HG02943 (cell line): ENCODE results near the gene STN1.

ENCODE experiments used
- ATAC-seq: cut with Tn5 transposase; IDR thresholded peaks from one replicate; pipeline ENCODE4 v1.9.1; 2021; ENCODE audit warnings: mild to moderate bottlenecking, low read depth, moderate library complexity; ENCODE audit not compliant: unreplicated experiment

Gene STN1

DNA sequence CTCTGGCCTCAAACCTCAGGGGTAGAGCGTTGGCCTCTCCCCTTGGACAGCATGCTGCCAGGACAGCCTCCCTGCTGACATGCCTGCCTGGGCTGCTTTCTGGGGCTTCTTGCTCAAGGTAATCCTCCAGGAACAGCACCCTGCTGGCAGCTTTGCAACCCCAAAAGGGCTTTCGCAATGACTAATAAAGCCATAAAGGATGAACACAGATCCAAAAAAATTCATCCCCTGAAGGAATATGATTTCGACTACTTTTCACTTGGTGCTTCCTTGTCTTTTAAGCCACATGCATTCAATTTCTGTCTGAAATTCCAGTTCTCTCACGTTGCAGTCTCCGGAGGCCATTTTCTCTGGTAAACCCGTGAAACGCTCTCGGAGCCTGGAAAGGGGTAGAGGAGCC, 47.5 kb downstream of the STN1 start:
- ATAC-seq, result no peak

DNA sequence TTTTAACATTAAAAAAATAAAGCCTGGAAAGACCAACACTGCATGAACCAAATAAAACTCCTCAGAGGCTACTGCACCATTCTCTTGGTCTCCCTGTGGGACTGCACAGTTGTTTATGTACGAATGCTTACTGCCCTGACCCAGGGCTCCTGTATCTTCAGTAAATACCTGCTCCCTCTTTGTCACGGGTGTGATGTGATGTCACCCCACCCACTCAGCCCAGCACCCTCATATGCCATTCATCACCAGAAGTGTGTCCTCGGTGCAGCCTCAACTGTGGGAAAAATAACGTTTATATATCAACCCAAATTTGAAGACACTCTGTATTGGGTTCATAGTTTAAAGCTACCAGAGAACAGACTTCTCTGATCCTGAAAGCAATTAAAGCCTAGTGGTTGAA, 48.6 kb downstream of the STN1 start:
- no peak for ATAC-seq

DNA sequence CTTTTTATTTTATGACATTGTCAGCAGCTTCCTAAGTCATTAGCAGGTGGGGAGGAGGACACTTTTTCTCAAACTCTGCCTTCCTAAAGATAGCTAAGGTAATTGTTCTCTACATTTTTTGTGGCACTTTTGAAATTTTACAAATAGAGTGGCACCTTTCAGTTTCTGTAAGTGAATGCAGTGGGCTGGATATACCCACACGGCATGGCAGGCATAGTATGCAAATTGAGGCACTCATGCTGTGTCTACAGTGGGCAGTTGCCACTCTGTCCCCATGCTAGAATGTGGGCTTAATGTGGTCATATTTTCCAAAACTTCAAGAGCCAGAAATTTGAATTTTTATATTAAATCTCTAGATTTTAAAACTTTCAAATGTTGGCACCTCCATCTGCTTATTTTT, 49.8 kb downstream of the STN1 start:
- no peak for ATAC-seq

DNA sequence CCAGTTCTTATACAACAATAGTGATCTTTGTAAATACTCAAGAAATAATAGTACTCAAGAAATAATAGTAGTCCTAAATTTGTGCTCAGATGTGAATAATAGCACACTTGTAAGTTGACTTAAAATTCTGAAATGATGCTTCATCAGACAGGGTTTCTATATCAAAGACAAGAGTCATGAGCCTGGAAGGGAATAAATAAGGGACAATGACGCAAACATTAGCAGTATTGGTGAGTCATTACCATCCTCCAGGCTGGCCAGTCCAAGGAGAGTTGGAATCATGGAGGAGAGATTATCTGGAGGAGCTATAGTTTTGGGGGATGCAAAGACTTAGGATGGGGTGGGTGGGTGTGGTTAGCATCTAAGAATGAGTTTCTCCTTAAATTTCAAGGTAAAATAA, 56.5 kb downstream of the STN1 start:
- ATAC-seq, result no peak

DNA sequence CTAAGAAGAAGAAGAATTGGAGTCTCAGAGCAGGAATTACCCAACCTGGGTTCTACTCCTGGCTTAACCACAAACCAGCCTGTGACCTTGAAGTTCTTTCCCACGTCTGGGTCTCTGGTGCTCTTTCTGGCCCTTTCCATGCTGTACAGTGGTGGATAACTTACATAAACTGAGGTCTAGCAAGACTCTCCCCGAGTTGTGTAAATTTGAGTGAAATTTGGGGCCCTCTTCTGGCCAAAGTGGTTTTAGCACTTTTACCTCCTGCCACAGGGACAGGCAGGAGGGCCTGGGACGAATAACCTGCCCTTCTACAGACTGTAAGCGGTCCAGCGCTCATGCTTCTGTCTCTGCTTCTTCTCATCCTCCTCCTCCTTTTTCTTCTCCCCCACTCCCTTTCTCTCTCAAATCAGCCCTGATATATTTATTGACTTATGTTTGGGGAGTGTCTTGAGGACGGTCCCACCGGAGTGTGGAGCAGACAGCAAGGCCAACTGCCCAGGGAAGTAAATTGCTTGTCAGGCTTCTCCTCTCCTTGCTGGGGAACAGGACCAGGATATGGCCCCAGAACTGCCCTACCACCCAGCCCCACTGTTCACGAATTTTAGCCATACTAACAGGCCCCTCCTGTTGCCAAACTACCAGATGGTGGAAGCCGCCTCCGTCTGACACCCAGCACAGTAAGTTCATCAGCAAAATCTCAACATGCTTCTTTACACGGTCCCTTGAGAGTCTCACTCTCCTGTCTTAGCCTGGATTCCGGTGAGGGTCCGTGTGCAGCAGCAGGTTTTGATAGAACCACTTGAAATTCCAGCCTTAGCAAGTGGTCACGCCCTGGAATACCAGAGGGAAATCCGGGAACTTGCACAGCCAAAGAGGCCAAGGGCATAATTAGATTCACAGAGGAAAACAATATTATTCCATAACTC, 58.6 kb downstream of the STN1 start:
- ATAC-seq, result no peak

DNA sequence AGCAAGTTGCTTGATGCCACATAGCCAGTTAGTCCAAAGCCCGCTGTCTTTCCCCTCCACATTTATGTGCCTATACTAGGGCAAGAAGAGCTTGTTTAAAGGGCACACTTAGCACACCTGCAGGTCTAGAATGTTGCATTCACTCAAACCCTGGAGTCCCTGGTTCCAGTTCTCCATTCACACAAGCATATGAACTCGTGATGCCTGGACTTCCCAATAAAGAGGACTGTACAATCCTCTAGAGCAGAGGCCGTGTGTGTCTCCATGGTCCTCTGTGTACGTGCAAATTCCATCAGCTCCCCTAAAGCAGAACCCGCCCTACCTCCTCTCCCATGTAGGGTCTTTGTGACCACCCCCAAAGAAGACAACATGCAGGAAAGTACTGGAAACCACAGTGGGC, 59.6 kb downstream of the STN1 start:
- ATAC-seq, result no peak

DNA sequence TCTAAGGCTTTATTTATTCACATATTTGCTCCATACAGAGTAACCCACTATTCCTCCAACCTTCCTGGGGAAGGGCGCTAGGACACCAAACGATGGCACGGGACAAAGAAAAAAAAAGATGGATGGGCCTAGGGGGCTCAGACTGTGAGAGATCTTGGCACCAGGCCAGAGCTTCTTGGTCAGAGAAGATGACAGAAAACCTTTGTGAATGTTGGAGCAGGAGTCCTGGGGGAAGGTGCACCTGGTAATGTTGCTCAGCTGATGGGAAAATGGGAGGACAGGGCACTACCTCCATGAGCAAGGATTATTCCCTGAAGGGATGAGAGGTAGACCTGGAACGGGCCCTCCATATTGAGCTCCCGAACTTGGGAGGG, 61.2 kb downstream of the STN1 start:
- ATAC-seq, result no peak

DNA sequence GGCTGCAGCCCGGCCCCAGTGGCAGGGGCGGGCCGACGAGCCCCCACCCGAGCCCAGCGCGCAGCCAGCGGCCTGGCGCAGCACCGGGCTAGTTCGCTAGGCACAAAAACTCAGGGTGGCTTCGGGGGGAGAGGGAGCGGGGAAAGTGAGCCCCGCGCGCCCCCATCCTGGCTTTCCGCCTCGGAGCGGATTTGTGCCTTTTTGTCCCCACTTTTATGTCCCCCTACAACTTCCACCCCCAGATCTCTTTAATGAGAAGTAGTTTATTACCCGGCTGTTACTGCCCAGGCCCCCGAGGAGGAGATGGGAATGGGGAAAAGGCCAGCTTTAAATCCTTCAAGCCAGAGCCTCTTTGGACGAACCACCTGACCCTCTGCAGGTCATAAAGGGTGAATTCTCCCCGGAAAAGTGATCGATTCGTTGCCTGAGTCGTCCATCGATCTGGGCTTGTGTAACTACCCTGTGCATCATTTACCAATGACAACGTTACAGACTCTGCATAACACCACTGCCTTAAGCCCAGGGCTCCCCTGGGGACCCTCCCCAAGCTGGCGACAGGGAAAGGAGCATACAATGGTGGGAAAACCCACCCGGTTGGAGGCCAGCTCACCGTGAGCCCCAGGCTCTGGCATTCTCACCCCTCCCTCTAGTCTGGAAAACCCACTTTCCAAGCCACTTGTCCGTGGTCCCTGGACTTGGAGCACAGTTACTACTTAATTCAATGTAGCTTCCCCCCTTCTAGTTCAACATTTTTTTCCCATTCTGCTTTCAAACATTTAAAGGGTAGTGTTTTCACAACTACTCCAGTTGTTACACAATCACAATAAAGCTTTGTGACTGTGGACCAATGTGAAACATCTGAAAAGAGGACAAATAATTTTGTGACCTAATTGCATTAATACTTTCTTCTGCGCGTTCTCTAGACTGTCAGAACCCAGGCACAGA, 61.9 kb downstream of the STN1 start:
- ATAC-seq, result no peak

DNA sequence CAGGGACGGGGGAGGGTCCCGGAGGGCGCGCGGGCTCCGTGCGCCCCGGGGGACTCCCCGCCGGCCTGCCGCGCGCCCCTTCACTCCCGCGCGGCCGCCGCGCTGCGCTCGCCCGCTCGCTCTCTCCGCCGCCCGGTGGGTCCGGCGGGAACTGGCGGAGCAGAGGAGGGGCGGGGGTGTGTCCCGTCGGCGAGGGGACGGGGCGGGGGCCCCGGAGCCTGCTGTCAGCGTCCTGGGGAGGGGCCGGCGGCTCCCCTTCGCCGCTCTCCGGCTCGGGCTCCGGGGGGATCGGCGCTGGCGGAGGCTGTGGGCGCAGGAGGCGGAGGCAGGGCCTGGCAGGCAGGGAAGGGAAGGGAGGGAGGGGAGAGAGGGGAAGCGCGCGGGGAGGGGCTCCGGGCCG, 62.6 kb downstream of the STN1 start, which contains the start of gene SH3PXD2A:
SH3PXD2A (minus strand) TSS at position 153 of the 400 bp plus-strand sequence. CDS start 310 bp downstream, outside the sequence.
- no peak for ATAC-seq

DNA sequence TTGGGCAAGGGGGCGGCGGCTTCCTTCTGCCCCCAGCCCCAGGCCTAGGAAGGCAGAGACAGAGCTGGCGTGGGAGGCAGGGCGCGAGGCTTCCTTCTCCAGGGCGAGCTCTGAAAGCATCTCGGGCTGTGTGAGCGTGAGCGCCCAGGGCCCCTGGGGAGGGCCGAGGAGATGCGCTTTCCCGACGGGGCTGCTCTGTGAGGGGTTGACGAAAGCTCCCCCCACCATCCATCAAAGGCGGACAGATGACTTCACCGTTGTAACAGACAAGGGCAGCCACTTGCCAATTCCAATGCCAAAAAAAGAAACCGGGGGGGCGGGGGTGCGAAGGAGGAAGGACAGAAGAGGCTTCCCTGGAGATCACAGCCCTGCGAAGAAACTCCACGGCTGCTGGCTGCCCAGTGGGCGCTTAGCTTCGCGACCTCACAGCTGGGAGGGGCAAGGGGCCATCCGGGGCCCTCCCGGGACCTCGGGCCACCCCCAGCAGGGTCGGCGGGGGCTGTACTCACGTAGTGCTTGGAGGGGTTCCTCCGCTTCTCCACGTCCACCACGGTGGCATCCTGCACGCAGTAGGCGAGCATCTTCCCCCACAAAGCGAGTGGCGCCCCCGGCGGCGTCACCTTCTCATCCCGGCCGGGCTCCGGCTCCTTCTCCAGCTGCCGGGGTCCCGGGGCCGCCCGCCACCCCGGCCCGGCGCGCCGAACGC, 63.1 kb downstream of the STN1 start:
- no peak for ATAC-seq

DNA sequence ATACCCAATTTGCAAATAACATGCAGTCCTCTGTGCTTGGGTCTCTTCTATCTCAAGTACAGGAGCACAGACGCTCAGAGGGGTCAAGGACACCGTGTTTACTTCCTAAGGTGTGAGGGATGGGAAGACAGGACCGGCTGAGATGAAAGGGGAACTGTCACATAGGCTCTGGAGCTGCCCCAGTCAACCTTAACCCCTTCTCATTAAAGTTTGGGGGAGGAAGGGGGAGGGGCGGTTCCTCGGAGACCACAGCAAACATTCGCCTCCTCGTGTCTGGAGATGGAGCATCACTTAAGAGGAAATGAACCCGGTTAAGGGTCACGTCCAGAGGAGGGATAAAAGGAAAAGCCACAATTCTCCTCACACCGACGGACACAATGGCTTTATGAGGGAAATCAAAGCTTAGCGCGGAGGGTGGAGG, 63.7 kb downstream of the STN1 start:
- ATAC-seq, result no peak

DNA sequence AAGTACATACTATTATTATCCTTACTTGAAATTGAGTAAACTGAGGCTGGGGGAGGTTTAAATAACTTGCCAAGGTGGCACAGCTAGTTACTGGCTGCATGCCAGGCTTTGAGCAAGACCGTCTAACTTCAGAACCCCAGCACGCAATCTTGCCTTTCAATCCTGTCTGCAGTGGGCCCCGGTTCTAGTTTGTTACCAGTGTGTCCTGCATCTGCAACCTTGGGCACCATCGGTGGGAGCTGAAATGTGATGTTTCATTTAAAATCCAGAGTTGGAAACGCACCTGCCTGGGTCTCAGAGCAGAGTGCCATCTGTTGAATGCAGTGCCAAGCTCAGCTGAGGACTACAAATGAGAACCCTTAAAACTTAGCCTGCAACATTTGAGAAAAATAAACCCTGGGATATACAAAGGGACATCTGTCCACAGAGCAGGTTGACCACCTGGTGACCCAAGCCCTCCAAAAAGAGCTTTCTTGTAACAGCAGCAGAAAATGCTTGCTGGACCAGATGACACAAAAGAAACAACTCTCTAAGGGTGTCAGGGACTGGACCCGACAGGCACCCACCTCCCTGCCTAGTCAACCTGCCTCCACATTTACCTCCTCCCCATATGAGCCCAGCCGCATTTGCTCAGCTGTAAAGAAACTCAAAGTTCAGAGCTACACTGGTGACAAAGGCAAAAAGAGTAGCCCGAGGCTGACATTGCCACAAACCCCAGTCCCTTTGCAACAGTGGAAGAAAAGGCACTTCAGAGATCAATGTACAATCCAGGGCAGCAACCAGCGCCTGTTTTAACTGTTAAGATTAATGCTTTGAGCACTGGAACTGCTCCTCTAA, 64.3 kb downstream of the STN1 start:
- no peak for ATAC-seq

DNA sequence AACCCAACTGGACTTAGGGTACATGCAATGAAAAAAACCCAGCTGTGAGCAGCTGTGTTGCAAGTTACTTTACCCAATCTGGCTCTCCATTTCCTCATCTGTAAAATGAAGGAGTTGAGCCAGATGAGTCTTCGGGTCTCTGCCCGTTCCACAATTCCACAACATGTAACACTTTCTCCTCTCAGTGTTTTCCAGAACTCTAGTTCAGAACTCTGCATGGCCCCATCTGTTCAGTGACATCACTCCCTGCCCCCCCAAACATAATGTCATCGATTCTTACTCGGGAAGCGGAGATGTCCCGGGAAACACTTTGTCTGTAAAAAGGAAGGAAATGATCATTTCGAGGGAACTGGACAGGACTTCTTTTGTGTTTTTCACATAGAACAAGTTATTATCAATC, 65.1 kb downstream of the STN1 start:
- no peak for ATAC-seq

DNA sequence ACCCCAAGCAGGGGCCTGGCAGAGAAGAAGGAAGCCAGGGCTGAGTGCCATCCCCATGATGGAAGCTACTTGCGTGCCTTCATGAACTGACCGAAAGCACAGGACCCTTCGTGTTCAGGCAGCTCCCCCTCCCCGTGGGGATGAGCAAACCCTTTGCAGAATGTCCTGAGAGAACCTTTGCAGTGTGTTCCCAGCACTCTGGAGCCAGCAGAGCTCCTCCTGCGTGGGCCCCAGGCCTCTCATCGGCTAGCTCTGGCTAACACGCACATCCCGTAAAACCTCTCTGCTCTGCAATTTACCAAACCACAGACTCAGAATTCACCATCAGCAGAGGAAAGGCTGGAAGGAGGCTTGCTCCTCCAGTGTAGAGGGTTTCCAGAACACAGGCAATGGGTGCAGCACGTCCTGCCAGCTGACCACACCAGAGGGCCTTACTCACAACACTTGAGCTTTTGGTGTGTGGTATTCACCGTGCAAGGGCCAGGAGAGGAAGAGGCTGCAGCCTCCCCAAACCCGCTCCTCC, 65.7 kb downstream of the STN1 start:
- no peak for ATAC-seq

DNA sequence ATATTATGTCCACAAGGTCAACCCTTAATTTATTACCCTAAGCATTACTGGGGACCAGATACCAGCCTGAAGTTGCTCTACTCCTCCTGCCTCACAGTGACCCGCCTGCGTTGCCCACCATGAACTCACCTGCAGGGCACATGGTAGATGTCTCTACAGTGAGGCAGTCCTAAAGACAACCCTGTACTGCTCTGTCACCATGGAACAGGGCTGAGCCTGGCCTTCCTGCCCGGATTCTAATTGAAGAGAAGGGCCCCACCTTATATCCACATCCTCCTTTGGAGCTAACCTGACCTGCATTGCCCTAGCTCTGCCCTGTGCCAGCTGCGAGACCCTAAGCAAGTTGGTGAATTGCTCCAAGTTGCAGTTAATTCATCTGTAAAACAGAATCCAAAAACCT, 66.7 kb downstream of the STN1 start:
- ATAC-seq, result no peak

DNA sequence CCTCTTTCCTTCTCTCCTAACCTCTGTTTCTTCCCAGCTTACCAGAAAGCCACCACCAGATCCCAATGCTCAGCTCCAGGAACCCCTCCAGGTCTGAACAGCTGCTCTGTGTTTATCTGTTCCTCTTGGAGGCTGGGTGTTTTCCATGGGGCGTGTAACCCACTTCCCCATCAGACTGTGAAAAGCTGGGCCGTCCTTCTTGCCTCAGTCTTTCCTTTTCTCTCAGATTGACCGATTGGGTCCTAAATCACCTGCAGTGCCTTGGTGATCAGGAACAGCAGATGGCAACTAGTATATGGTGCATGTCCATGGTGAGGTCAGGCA, 67.5 kb downstream of the STN1 start:
- no peak for ATAC-seq

DNA sequence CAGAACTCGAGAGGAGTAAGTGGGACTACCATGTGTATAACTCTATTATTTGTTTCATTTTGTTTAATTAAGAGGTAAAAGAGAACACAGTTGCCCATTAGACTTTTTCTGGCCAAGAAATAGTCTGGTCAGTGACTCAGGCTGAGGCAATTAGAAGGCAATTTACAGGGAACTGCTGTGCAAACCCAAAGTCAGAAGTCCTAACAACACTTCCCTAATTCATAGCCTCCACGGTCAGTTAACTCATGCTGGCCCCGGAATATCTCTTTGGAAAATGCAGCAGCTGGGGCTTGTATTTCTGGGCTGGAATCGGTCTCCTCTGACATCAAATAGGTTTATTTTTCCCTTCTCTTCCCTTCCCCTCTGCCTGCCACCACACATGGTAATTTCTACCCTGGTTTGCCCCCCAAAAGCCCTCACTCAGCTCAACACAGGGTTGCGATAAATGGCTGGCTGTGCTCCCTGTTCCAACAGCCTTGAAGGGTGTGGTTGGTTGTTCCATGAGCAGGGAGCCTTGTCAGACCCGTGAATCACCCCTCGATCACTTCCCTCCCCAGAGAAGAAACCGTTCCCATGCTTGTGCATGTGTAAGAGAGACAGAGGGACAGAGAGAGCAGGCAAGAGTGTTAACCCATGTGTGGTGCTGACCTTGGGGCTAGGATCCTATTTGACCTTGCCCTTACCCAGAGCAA, 68.0 kb downstream of the STN1 start:
- ATAC-seq, result no peak

DNA sequence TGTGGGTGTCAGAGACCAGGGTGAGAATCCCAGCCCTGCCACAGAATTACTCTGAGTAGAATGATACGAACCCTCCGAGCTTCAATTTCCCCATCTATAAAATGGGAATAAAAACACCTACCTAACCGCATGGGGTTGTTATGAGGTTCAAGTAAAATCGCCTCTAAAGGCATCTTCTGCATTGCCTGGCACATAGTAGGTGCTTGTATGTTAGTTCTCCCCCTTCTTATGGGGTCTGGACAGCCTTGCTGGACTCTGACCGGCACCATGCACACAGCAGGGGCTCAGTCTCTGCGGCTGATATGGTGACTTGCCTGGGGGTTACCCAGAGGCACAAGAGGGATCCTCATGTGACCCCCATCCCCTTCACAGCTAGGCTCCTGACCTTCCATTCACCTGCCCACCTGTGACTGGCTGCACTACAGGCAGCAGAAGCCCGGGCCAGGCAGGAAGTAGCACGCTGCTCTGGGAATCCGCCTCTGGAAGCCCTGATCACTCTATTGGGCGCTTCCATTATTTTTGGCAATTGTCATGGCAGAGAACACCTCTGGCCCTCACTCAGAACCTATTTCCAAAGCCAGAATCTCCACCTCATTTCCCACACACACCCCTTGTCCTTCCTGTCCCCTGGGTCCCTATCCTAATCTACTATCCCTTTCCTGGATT, 68.6 kb downstream of the STN1 start:
- ATAC-seq, result no peak
